ENCODE measurements around the gene PLEKHG1. TPM values are rescaled to one million over a fixed set of nuclear protein-coding genes. Genes with fewer than 3 reads are reported as not detected.

PLEKHG1 gene
- total RNA-seq, 1 donor from 2014 or later, result 10.7 TPM

DNA sequence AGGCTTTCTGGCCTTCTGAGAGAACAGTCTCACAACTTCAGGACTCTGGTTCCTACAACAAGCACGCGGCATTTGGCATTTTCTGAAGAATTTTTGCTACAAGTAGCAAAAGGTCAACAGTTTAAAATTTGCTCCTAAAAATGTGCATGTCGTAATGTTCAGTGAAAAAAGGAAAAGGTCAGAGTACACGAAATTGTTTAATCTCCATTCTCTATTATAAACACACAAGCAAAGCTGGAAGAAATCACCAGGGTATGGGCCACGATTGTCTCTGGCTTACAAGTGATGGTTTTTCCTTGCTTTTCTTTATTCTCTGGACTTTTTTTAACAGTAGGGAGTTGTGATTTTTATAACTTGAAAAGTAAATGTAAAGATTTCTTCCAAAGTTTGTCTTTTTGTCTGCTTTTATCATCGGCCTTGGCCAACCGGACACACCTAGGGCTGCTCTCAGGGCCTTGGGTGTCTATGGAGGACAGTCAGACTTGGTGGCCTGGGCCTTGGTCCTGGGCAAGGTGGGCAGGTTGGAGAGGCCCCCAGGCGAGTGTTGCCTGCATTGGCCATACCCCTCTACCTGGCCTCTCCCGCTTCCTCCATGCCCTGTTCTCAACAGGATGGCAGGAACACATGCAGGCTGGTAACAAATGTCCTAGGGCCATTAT, 32.4 kb downstream of the PLEKHG1 start:
- H3K36me3 ChIP-seq, result no peaks in the 10 kb centered on the region
- H3K27me3 ChIP-seq, result no peaks in the 10 kb centered on the region
- no peak for DNase-seq (ENCODE audit: low spot score in 2 of 2)
- no peaks in the 10 kb centered on the region for H3K9me3 ChIP-seq
- no peak for TF ChIP-seq CTCF (IDR thresholded peaks at IDR 0.05)
- intact Hi-C loops (cut with DNase I), result no loop called here
- peak overlapping the region in 1 of 2 donors; percentile 8 for H3K27ac ChIP-seq
- H3K4me1 ChIP-seq, result peaks cover 0 to 29% of the 10 kb centered on the region in 2 donors
- peak overlapping the region in 1 of 2 donors; percentile 9 for H3K4me3 ChIP-seq

DNA sequence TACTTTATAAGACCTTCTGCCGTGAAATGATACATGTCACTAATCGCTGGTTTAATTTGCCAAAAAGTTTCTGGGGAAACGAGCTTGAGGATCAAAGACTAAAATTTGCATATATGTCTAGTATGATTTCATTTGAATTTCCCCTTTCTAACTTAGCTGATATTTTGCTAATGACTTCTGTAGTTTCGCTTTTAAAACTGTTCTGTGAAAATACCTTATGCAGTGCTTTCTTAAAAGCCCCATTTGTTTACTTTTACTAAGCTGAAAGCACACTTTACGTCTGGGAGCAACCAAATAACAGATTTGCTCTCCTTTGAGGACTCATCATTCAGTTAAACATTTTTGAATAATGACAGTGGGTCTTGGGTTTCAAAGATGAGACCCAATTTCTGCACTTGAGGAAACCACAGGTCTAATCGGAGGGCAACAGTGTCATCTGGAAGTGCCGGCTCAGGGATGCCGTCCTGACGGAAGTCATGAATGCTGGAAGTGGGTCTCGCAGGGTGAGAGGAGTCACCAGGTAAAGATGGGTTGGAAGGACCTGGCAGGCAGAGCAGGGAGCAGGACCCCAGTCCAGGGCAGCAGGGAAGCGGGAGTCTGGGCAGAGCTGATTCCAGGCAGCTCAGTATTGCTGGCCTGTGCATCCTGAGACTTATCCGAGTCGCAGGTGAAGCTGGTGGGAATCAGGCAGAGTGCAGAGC, 33.2 kb downstream of the PLEKHG1 start:
- Histone ChIP-seq H3K9me3 (no peaks in the 10 kb centered on the region), H3K4me1 (peaks cover 0 to 23% of the 10 kb centered on the region in 2 donors), H3K27me3 (no peaks in the 10 kb centered on the region), H3K27ac (no peak overlapping the region), H3K4me3 (peak overlapping the region in 1 of 2 donors; percentile 48), H3K36me3 (no peaks in the 10 kb centered on the region)
- intact Hi-C loops (cut with DNase I), result no loop called here
- no peak for DNase-seq (ENCODE audit: low spot score in 2 of 2)
- no peak for TF ChIP-seq CTCF (IDR thresholded peaks at IDR 0.05)

- no peak for DNase-seq (ENCODE audit: low spot score in 2 of 2)
- Histone ChIP-seq H3K36me3 (no peaks in the 10 kb centered on the region), H3K27me3 (no peaks in the 10 kb centered on the region), H3K9me3 (no peaks in the 10 kb centered on the region), H3K4me3 (peak overlapping the region in 1 of 2 donors; percentile 48), H3K27ac (no peak overlapping the region), H3K4me1 (peaks cover 0 to 26% of the 10 kb centered on the region in 2 donors)
- intact Hi-C loops (cut with DNase I), result no loop called here
- TF ChIP-seq CTCF (IDR thresholded peaks at IDR 0.05), result no peak
These were observed 33.8 kb downstream of the PLEKHG1 start for GRCh38 chr6:150633486-150633834.

DNA sequence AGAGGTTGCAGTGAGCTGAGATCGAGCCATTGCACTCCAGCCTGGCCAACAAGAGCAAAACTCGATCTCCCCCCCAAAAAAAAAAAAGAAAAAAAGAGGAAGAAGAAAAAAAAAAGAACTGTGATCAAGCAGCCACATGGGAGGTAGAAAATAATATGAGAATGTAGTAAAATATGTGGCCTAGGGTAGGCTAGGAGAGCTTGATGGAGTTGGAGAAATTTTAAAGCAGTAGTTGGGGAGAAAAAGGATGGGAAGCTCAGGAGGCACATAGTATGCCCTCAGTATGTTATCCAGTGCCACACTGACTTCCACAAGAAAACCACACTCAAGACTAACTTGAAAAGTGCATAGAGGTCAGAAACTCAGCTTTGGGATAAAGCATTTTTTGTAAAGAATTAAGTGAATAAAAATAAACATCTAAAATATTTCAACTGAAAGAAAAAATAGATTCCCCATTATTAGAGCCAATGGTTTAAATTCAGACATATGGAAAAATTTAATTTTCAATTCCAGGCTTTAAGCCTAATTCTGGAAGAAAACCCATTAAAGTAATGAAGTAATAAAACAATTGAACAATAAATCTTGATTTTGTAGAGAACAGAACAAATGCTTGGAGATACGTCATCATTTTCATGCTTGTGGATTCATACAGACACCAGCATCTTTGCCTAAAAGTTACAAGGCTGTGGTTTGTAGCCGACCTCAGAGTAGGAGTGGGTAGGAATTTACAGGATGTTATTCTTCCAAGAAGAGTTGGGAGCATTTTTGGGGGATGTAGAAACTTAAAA, 34.7 kb downstream of the PLEKHG1 start:
- H3K36me3 ChIP-seq, result no peaks in the 10 kb centered on the region
- H3K27ac ChIP-seq, result no peak overlapping the region
- no peak for DNase-seq (ENCODE audit: low spot score in 2 of 2)
- peak overlapping the region in 1 of 2 donors; percentile 14 for H3K4me3 ChIP-seq
- no peaks in the 10 kb centered on the region for H3K9me3 ChIP-seq
- H3K4me1 ChIP-seq, result peaks cover 0 to 23% of the 10 kb centered on the region in 2 donors
- intact Hi-C loops (cut with DNase I), result no loop called here
- no peaks in the 10 kb centered on the region for H3K27me3 ChIP-seq
- no peak for TF ChIP-seq CTCF (IDR thresholded peaks at IDR 0.05)

DNA sequence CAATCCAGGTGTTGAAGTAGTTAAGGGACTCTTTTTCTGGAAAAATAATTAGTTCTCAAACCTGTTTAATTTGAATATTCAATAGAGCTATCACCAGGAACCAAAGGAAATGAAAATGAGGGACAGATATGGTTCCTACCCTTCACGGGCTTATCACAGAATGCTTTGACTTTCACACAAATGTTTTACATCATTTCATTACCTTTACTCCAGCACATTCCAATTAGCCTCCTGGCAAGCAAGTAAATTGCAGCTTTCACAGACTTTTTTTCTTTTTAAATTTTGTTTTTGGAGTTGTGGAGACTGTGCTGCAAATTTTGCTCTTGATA, 35.2 kb downstream of the PLEKHG1 start:
- Histone ChIP-seq H3K27ac (no peak overlapping the region), H3K4me3 (peak overlapping the region in 1 of 2 donors; percentile 14), H3K9me3 (no peaks in the 10 kb centered on the region), H3K27me3 (no peaks in the 10 kb centered on the region), H3K4me1 (peaks cover 0 to 23% of the 10 kb centered on the region in 2 donors), H3K36me3 (no peaks in the 10 kb centered on the region)
- TF ChIP-seq CTCF (IDR thresholded peaks at IDR 0.05), result no peak
- intact Hi-C loops (cut with DNase I), result no loop called here
- DNase-seq (ENCODE audit: low spot score in 2 of 2), result no peak
